GM19351 (cell line): ENCODE measurements around the gene VPS35L.
"Not testable (repeated sequence)": the region's sequence is repeated elsewhere in the genome, so short reads cannot be mapped to it uniquely, and the experiment has no call there.

Source experiments
- ATAC-seq: cut with Tn5 transposase; IDR thresholded peaks from one replicate; pipeline ENCODE4 v1.9.1; 2021; ENCODE audit warnings: mild to moderate bottlenecking, moderate library complexity; ENCODE audit not compliant: unreplicated experiment

Gene VPS35L

DNA sequence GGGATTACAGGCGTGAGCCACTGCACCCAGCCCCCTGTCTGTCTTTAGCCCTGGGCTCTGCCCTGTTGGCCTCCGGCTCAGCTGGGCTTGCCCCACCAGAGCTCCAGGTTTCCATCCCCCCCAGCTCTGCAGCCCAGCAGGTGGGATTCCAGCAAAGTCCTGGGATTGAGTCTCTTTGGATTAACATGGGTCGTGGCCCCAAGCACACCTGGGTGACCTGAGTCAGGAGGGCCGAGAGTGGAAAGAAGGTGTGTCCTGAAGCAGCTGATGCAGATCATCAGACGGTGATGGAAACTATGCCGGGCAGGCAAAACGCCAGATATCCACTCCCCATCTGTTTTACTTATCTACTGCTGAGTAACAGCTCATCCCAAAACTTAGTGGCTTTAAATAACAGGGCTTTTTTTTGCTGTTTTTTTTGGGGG lies 90.1 kb downstream of the VPS35L start:
- ATAC-seq: no peak

DNA sequence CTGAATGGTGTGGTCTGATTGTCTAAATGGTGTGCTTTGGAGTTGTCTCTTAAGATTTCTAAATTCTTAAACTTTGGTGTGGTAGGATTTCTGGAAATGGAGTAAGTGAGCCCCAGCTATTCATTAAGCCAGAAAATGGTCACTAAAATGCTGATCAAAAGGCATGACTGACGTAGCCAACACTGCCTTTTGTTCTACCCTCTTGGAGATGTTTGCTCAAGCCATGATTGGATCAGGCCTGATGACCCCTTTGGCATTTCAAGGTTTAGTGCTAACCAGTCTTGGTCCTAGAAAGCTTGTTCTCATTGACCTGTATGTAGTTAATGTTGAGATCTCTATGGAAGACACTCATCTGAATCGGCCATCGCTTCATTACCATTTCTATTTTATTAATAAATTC lies 94.5 kb downstream of the VPS35L start:
- no peak for ATAC-seq

DNA sequence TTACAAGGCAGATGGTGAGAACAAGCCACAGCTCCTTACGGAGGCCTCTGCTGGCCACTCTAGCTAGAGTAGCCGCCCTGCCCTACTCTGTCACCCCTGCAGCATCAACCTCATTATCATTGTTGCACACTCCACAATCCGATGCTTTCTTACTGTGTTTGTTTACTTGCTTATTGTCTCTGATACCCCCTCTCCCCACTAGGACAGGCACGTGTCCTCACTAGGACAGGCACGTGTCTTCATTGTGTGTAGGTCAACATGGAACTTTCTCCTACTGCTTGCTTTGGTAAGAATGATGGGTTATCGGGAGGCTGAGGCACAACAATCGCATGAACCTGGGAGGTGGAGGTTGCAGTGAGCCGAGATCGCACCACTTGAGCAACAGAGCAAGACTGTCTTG lies 98.6 kb downstream of the VPS35L start:
- no peak for ATAC-seq

- ATAC-seq: no peak
Observed at GRCh38 chr16:19655242-19655777, 99.8 kb downstream of the VPS35L start.

DNA sequence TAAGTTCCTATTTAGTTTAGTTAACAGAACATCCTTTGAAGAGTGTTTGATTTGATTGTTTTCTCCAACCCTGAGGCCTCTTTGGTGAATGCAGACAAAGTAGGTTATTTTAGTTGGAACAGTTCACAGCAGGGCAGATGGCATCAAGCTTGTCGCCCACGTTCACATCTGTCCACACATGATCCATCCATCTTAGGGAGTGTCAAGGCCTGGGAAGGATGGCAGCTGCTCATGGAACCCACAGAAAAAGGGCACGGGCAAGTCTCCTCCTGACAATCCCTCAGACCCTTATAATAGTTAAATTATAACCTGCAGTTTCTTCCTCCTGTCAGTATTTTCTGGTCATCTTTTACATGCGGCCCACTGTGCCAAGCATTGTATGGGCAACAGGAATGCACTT lies 102.3 kb downstream of the VPS35L start:
- no peak for ATAC-seq

DNA sequence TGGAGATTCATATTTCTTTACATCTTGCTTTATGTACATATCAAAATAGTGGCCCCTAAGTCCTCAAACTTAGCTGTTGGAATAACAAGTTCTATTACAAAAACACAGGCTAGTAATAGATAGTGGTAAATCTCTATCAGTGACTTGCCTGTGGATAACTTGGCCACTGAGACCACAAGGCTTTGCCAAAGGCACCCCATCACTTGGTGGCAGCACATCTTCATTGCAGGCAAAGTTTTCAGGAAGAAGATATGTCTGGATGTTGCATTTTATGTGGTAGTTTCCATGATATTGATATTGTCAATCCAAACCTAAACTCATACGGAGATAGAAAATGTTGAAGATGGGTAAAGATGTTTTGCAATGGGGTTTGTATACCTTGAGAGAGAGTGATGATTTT lies 104.1 kb downstream of the VPS35L start:
- ATAC-seq: no peak

DNA sequence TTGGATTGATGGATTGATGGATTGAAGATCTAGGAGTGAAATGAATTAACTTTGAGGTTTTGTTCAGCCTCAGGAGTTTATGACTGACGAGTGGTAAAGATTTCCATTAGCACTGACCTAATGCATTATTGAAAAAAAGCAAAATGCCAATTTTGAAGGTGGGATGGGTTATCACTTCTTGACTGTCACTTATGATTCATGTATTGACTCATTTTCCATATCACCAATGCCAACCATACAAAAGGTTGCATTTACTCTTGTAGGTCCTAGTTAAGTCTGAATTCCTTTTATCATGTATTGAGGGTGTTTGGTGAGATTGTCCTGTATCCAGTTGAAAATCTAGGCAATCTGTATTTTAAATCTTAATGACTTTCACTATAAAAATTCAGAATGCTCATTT lies 104.9 kb downstream of the VPS35L start:
- ATAC-seq: no peak

DNA sequence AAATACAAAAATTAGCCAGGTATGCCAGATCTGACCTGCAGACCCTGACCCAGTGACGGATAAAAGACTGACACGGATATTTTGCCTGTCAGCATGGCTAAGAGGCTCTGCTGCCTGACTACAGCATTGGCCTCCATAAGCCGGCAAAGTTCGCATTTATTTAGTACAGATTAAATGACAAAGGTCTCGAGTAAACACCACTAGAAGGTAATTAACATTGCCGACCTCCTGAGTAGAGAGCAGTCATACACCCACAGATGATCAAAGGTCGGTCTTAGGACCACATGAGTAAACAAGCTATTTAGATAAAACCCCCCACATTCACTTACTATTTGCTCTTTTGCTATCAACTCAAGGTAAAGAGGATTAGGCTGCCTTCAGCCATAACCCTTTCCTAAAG lies 106.8 kb downstream of the VPS35L start:
- no peak for ATAC-seq

DNA sequence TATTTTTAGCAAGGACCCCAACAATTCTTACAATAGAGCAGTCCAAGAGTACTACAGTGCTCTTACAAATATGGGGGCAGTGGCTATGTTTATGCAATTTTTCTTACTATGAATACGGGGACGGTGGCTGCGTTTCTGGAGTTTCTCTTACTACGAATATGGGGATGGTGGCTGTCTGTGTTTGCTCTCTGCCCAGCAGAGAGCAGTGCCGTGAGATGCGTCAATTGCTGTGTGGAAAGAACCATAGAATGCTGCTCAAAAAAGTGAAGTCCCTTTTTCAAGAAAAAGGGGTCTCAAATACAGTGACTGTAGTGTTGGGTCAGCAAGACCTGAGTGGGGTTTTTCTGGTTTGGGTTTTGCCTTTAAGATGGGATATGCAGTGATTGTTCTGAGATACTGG lies 108.7 kb downstream of the VPS35L start:
- no peak for ATAC-seq

- not testable (repeated sequence) for ATAC-seq
Observed at GRCh38 chr16:19665313-19665712, 109.8 kb downstream of the VPS35L start.

DNA sequence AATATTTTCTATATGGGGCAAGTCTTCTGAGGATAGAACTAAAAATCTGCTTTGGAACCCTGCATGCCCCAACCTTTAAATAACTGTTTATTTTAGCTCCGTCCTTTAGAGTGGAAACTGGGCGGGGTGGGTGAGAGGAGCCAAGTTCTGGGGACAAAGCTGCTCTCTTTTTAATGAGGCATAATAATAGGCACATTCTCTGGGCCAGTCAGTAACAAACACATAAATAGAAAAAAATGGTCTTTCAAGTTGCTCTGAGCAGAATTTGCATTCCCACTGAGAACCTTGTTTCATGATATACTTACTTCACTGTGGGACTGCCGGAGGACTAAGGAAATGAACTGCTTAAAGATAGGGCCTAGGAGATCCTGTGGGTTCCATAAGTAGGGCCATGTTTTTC lies 111.0 kb downstream of the VPS35L start:
- ATAC-seq: no peak

- ATAC-seq: no peak
Observed at GRCh38 chr16:19672378-19672777, 116.9 kb downstream of the VPS35L start.

GRCh38 chr16:19674485-19674884 lies 119.0 kb downstream of the VPS35L start:
- no peak for ATAC-seq

DNA sequence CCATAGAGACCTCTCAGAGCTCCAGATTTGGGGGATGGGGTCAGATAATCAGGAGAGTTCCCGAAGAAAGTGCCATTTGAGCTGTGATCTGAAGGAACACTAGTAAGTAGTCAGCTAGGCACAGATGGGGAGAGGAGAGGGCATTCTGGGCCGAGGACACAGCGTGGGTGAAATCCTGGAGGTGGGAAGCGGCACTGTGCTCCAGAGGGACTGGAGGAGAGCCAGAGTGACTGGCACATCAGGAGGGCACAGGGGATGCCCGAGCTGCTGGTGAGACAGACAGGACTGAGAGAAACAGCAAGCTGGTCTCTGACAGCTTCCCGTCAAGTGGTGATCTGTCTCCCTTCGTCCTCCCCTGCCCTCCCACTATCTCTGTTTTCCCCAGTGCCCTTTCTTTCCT lies 121.9 kb downstream of the VPS35L start:
- ATAC-seq: no peak

GRCh38 chr16:19678804-19679203 lies 123.3 kb downstream of the VPS35L start:
- ATAC-seq: no peak

- ATAC-seq: not testable (repeated sequence)
Observed at GRCh38 chr16:19679281-19679680, 123.8 kb downstream of the VPS35L start.

- ATAC-seq: no peak
Observed at GRCh38 chr16:19680881-19681340, 125.4 kb downstream of the VPS35L start.

GRCh38 chr16:19681637-19682036 lies 126.1 kb downstream of the VPS35L start:
- ATAC-seq: no peak

DNA sequence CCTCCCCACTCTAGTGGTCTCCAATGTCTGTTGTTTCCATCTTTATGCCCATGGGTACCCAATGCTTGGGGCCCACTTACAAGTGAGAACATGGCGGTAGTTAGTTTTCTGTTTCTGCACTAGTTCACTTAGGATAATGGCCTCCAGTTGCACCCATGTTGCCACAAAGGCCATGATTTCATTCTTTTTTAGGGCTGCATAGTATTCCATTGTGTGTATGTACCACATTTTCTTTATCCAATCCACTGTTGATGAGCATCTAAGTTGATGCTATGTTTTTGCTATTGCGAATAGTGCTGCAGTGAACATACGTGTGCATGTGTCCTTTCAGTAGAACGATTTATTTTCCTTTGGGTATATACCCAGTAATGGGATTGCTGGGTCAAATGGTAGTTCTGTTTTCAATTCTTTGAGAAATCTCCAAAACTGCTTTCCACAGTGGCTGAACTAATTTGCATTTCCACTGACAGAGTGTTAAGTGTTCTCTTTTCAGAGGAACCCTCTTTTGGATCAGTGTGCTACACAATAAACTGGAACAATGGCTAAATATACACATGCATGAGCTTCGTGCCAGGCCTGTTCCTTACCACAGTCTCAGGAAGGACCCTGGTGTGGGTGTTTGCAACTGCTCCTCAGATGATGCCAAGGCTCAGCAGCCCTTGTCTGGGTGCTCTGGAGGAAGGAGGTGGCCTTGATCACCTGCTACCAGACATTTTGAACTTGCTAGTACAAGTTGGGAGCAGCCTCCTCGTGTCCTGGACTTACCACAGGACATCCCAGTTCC lies 128.1 kb downstream of the VPS35L start:
- ATAC-seq: no peak

DNA sequence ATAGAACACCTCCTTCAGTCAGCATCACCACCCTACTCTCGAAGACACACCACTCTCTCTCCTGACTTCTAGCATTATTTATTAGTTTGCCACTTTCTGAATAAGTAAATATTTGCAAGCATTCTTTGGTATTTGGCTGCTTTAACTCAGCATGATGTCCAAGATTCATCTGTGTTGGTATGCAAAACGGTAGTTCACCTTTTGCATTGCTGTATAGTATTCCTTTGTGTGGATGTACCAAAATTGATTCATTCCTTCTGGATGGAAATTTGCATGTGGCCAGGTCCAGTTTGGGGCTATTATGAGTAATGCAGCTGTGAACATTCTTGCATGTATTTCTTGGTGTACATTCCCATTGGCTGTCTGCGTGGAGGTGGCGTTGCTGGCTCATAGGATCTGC lies 129.7 kb downstream of the VPS35L start:
- ATAC-seq: no peak

GRCh38 chr16:19687279-19687678 lies 131.8 kb downstream of the VPS35L start:
- no peak for ATAC-seq

- no peak for ATAC-seq
Observed at GRCh38 chr16:19688396-19689024, 133.0 kb downstream of the VPS35L start.
